HEK293T (cell line): Measurements from ENCODE around the gene EFCAB13.

Experiments
- SP1 ChIP-seq: fragments of 450-650 bp; IDR thresholded peaks from 2 replicates; pipeline ENCODE4 v1.6.1; 2017
- TARDBP ChIP-seq: fragments of 450-650 bp; IDR thresholded peaks from 2 replicates; pipeline ENCODE4 v1.6.1; 2016
- TF ChIP-seq, protein P1 (sequence below): fragments of 450-650 bp; IDR thresholded peaks from 2 replicates; pipeline ENCODE4 v1.6.1; 2016

DNA sequence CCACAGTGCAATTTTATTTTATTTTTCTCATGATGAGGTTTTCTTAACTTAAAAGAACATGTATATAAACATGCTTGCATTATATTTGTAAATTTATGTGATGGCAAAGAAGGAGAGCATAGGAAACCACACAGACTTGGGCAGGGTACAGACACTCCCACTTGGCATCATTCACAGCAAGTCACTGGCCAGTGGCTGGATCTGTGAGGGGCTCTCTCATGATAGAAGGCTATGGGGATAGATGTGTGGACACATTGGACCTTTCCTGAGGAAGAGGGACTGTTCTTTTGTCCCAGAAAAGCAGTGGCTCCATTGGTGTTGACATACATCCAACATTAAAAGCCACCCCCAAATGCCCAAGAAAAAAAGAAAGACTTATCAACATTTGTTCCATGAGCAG lies 12.3 kb upstream of the EFCAB13 start:
- TF ChIP-seq, protein P1, sequence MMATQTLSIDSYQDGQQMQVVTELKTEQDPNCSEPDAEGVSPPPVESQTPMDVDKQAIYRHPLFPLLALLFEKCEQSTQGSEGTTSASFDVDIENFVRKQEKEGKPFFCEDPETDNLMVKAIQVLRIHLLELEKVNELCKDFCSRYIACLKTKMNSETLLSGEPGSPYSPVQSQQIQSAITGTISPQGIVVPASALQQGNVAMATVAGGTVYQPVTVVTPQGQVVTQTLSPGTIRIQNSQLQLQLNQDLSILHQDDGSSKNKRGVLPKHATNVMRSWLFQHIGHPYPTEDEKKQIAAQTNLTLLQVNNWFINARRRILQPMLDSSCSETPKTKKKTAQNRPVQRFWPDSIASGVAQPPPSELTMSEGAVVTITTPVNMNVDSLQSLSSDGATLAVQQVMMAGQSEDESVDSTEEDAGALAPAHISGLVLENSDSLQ: no peak
- TF ChIP-seq SP1: no peak
- TF ChIP-seq TARDBP: no peak
